Measurements from ENCODE around the gene DHX8. TPM values are rescaled to one million over a fixed set of nuclear protein-coding genes. Genes with fewer than 3 reads are reported as not detected.

Gene DHX8
- total and polyA plus RNA-seq, 2 of the 8 experiments (the other 6 are each of a cell fraction or from before 2014, with no cell fraction given), result 30.5 to 59.4 TPM

GRCh38 chr17:43559161-43559816 lies 75.5 kb downstream of the DHX8 start:
- TF ChIP-seq TBP (IDR thresholded peaks at IDR 0.05; ENCODE audit: low read depth, low read length), result no peak
- TF ChIP-seq USF2 (IDR thresholded peaks at IDR 0.05; ENCODE audit: low read length), result no peak
- Histone ChIP-seq H2BK120ac (replicated peaks; ENCODE audit: low read depth, low read length) (no peak overlapping the region), H3K4me1 (replicated peaks in 1 of 4; ENCODE audit: control insufficient read depth in 3 of 4, insufficient read depth in 4 of 4, low read length in 3 of 4) (peaks cover 18 to 30% (median 25%) of the 10 kb centered on the region in 4 experiments), H3K56ac (replicated peaks; ENCODE audit: insufficient read length, low read depth, low read length) (no peak overlapping the region), H2BK20ac (ENCODE audit: low read length) (0 out of 2 replicates have a peak overlapping the region, but pooled peaks have one; percentile 61), H3K27ac (ENCODE audit: low read depth, low read length) (no peak overlapping the region), H4K91ac (replicated peaks; ENCODE audit: insufficient read length, low read length) (no peak overlapping the region), H3K4me2 (ENCODE audit: insufficient read depth in 1 of 2, low read depth in 2 of 2, low read length in 2 of 2) (no peak overlapping the region), H3K9me3 (ENCODE audit: insufficient read depth in 2 of 2, low read depth in 1 of 2, low read length in 1 of 2) (no peaks in the 10 kb centered on the region; a peak in 1 of 4 replicates), H2AFZ (ENCODE audit: low read length) (no peak overlapping the region), H3K9ac (replicated peaks in 1 of 4; ENCODE audit: extremely low read depth in 1 of 4, low read depth in 3 of 4, low read length in 3 of 4) (no peak overlapping the region), H3K36me3 (ENCODE audit: control insufficient read depth in 2 of 4, insufficient read depth in 4 of 4, low read length in 3 of 4) (no peaks in the 10 kb centered on the region), H3K23me2 (ENCODE audit: low read depth, low read length) (0 out of 2 replicates have a peak, but pooled peaks cover 2% of the 10 kb centered on the region), H4K8ac (ENCODE audit: extremely low read depth, insufficient read depth, low read length) (no peak overlapping the region), H2AK5ac (ENCODE audit: low read depth, low read length) (peak overlapping the region; percentile 72; the same call in 1 of the 2 replicates), H3K79me1 (ENCODE audit: low read depth, low read length) (no peaks in the 10 kb centered on the region), H2BK5ac (ENCODE audit: low read depth, low read length) (no peak overlapping the region), H3K4me3 (ENCODE audit: extremely low read depth in 1 of 4, insufficient read depth in 2 of 4, low read depth in 3 of 4, low read length in 4 of 4) (no peak overlapping the region), H3K79me2 (ENCODE audit: control insufficient read depth in 1 of 2, insufficient read depth in 2 of 2, low read length in 2 of 2) (no peaks in the 10 kb centered on the region), H3K14ac (ENCODE audit: insufficient read length) (no peak overlapping the region), H3K23ac (ENCODE audit: insufficient read length) (no peak overlapping the region), H2BK15ac (ENCODE audit: low read length) (peak overlapping the region; percentile 72), H3K18ac (ENCODE audit: extremely low read depth, low read length) (no peak overlapping the region), H3K4ac (replicated peaks; ENCODE audit: insufficient read length, low read depth, low read length) (no peak overlapping the region), H2BK12ac (ENCODE audit: low read depth, low read length) (peak overlapping the region; percentile 50; the same call in 1 of the 2 replicates), H4K20me1 (replicated peaks in 1 of 2; ENCODE audit: control insufficient read depth in 1 of 2, insufficient read depth in 2 of 2, low read length in 2 of 2) (no peaks in the 10 kb centered on the region), H3K27me3 (replicated peaks in 1 of 4; ENCODE audit: control insufficient read depth in 3 of 4, extremely low read depth in 1 of 4, insufficient read depth in 3 of 4, low read length in 3 of 4) (peaks cover 0 to 3% (median 1%) of the 10 kb centered on the region in 4 experiments; a peak in 3 of 7 replicates), H4K5ac (ENCODE audit: insufficient read length, low read depth, low read length) (no peak overlapping the region)
- WGBS, 2 experiments (ENCODE audit: extremely low coverage in 1 of 2, insufficient coverage in 1 of 2, insufficient read length in 1 of 2, insufficient replicate concordance in 2 of 2, low coverage in 1 of 2, low lambda C conversion rate in 2 of 2, missing lambda C conversion rate in 1 of 2), result 96% methylated on average over 7 of the region's 7 CpGs; no CpG with 5 or more reads in 1 of the 2 experiments
- ChIA-PET CTCF (ENCODE audit: partially characterized antibody) (interaction anchor here (0.6 to 6.6 kb wide), 8 partner anchors 10 to 171 kb away, joined by 3 to 65 read pairs (median 4); partner anchors contain the start of gene DHX8), POLR2A (ENCODE audit: partially characterized antibody) (interaction anchor here (1.2 to 5.6 kb wide), 6 partner anchors 10 to 33 kb away, joined by 3 to 36 read pairs (median 6); partner anchors contain the start of gene ETV4)
- FAIRE-seq (no peak), DNase-seq (ENCODE audit: low read depth in 1 of 2, low spot score in 2 of 2) (no peak)

Data from H1 (cell line).